Muscle layer of duodenum (tissue), 2 donors: ENCODE results near the gene ZFP36L1.
"Not testable (repeated sequence)": the region's sequence is repeated elsewhere in the genome, so short reads cannot be mapped to it uniquely, and the experiment has no call there.

Experiments used
- H3K27ac ChIP-seq: one replicate; pipeline ENCODE4 v1.7.0; 2013; ENCODE audit warnings: mild to moderate bottlenecking, low read length
- H3K27me3 ChIP-seq: one replicate; pipeline ENCODE4 v1.7.0; 2013; ENCODE audit warnings: low read depth, mild to moderate bottlenecking, control low read depth, low read length
- H3K36me3 ChIP-seq, 2 donors: one replicate each; pipeline ENCODE4 v1.7.0; 2013; ENCODE audit warnings: low read length in 2 of 2, control low read depth in 1 of 2, mild to moderate bottlenecking in 1 of 2; ENCODE audit not compliant: insufficient read depth in 2 of 2, control insufficient read depth in 1 of 2
- H3K4me1 ChIP-seq, 2 donors: one replicate each; pipeline ENCODE4 v1.7.0; 2013; ENCODE audit warnings: low read length in 2 of 2, mild to moderate bottlenecking in 2 of 2, control low read depth in 1 of 2, moderate library complexity in 1 of 2; ENCODE audit not compliant: insufficient read depth in 2 of 2, control insufficient read depth in 1 of 2
- H3K4me3 ChIP-seq, 2 donors: one replicate each; pipeline ENCODE4 v1.7.0; 2013; ENCODE audit warnings: low read length in 2 of 2, low read depth in 1 of 2, mild to moderate bottlenecking in 1 of 2
- H3K9me3 ChIP-seq, 2 donors: one replicate each; pipeline ENCODE4 v1.7.0; 2013; ENCODE audit warnings: low read length in 2 of 2, control low read depth in 1 of 2, mild to moderate bottlenecking in 1 of 2; ENCODE audit not compliant: control insufficient read depth in 1 of 2
- donor health status: healthy.

Gene ZFP36L1

GRCh38 chr14:68767248-68767645, 25.6 kb downstream of the ZFP36L1 start:
- H3K27ac ChIP-seq, result no peak overlapping the region
- no peaks in the 10 kb centered on the region for H3K27me3 ChIP-seq
- no peaks in the 10 kb centered on the region for H3K36me3 ChIP-seq
- no peak overlapping the region for H3K4me3 ChIP-seq
- H3K9me3 ChIP-seq, result no peaks in the 10 kb centered on the region
- no peaks in the 10 kb centered on the region for H3K4me1 ChIP-seq

GRCh38 chr14:68766299-68767247, 26.3 kb downstream of the ZFP36L1 start:
- Histone ChIP-seq H3K4me3 (no peak overlapping the region), H3K9me3 (no peaks in the 10 kb centered on the region), H3K27me3 (no peaks in the 10 kb centered on the region), H3K27ac (no peak overlapping the region), H3K36me3 (no peaks in the 10 kb centered on the region), H3K4me1 (no peaks in the 10 kb centered on the region)

GRCh38 chr14:68763843-68764242, 29.0 kb downstream of the ZFP36L1 start:
- H3K27me3 ChIP-seq, H3K36me3 ChIP-seq, H3K4me3 ChIP-seq, H3K4me1 ChIP-seq, H3K9me3 ChIP-seq: not testable (repeated sequence)
- peak overlapping the region; percentile 4 for H3K27ac ChIP-seq

- H3K27ac ChIP-seq, result peak overlapping the region; percentile 4
- no peaks in the 10 kb centered on the region for H3K27me3 ChIP-seq
- H3K4me3 ChIP-seq, result no peak overlapping the region
Observed at GRCh38 chr14:68762953-68763764, 29.7 kb downstream of the ZFP36L1 start.

GRCh38 chr14:68761391-68761790, 31.5 kb downstream of the ZFP36L1 start:
- no peak overlapping the region for H3K4me3 ChIP-seq
- no peaks in the 10 kb centered on the region for H3K9me3 ChIP-seq
- no peak overlapping the region for H3K27ac ChIP-seq
- H3K27me3 ChIP-seq, result no peaks in the 10 kb centered on the region
- H3K36me3 ChIP-seq, result no peaks in the 10 kb centered on the region
- peaks cover 4 to 5% of the 10 kb centered on the region in 2 donors for H3K4me1 ChIP-seq

More at GRCh38 chr14:68762953-68763764, 29.7 kb downstream of the ZFP36L1 start:
- no peaks in the 10 kb centered on the region for H3K9me3 ChIP-seq
- no peaks in the 10 kb centered on the region for H3K36me3 ChIP-seq
- H3K4me1 ChIP-seq, result peaks cover 0 to 4% of the 10 kb centered on the region in 2 donors

GRCh38 chr14:68760761-68761160, 32.1 kb downstream of the ZFP36L1 start:
- Histone ChIP-seq H3K9me3 (no peaks in the 10 kb centered on the region), H3K36me3 (no peaks in the 10 kb centered on the region), H3K4me3 (no peak overlapping the region), H3K27ac (no peak overlapping the region), H3K4me1 (peaks cover 5 to 7% of the 10 kb centered on the region in 2 donors), H3K27me3 (no peaks in the 10 kb centered on the region)

- Histone ChIP-seq H3K36me3 (no peaks in the 10 kb centered on the region), H3K27ac (no peak overlapping the region), H3K9me3 (no peaks in the 10 kb centered on the region), H3K4me1 (peaks cover 5 to 7% of the 10 kb centered on the region in 2 donors), H3K27me3 (no peaks in the 10 kb centered on the region), H3K4me3 (no peak overlapping the region)
Observed at GRCh38 chr14:68759937-68760336, 32.9 kb downstream of the ZFP36L1 start.

GRCh38 chr14:68759017-68759560, 33.8 kb downstream of the ZFP36L1 start:
- Histone ChIP-seq H3K4me1 (peaks cover 5 to 7% of the 10 kb centered on the region in 2 donors), H3K4me3 (no peak overlapping the region), H3K27ac (no peak overlapping the region), H3K9me3 (no peaks in the 10 kb centered on the region), H3K36me3 (no peaks in the 10 kb centered on the region), H3K27me3 (no peaks in the 10 kb centered on the region)

GRCh38 chr14:68758301-68758700, 34.6 kb downstream of the ZFP36L1 start:
- H3K4me1 ChIP-seq, result peaks cover 5 to 7% of the 10 kb centered on the region in 2 donors

GRCh38 chr14:68757618-68758081, 35.2 kb downstream of the ZFP36L1 start:
- Histone ChIP-seq H3K9me3 (no peaks in the 10 kb centered on the region), H3K36me3 (no peaks in the 10 kb centered on the region), H3K4me3 (no peak overlapping the region), H3K27me3 (no peaks in the 10 kb centered on the region), H3K27ac (no peak overlapping the region), H3K4me1 (peaks cover 5 to 7% of the 10 kb centered on the region in 2 donors)

More at GRCh38 chr14:68758301-68758700, 34.6 kb downstream of the ZFP36L1 start:
- no peaks in the 10 kb centered on the region for H3K27me3 ChIP-seq
- no peaks in the 10 kb centered on the region for H3K9me3 ChIP-seq
- no peaks in the 10 kb centered on the region for H3K36me3 ChIP-seq
- no peak overlapping the region for H3K27ac ChIP-seq
- H3K4me3 ChIP-seq, result no peak overlapping the region

GRCh38 chr14:68756734-68757133, 36.1 kb downstream of the ZFP36L1 start:
- no peaks in the 10 kb centered on the region for H3K36me3 ChIP-seq
- no peak overlapping the region for H3K4me3 ChIP-seq
- H3K27ac ChIP-seq, result no peak overlapping the region
- H3K4me1 ChIP-seq, result peaks cover 7 to 12% of the 10 kb centered on the region in 2 donors
- no peaks in the 10 kb centered on the region for H3K9me3 ChIP-seq
- no peaks in the 10 kb centered on the region for H3K27me3 ChIP-seq
